CD4-positive, CD25-positive, alpha-beta regulatory T cell (primary cell): ENCODE measurements around the gene ATP2B2. TPM values are rescaled to one million over a fixed set of nuclear protein-coding genes. Genes with fewer than 3 reads are reported as not detected.

Experiments
- ATAC-seq, 2 donors: fragments of 150-1000 bp; cut with Tn5 transposase; one replicate each; pipeline ENCODE4 v1.10.0; 2021; ENCODE audit warnings: low read depth in 2 of 2, moderate number of reproducible peaks in 2 of 2, moderate library complexity in 1 of 2
- DNase-seq, 3 donors: peaks; one replicate each; pipeline versions ENCODE4 v3.0.0 to v3.0.0-alpha.2; 2012 to 2022; ENCODE audit warnings: mixed read lengths in 1 of 3
- H3K27ac ChIP-seq: one replicate; pipeline ENCODE4 v1.7.0; 2013; ENCODE audit warnings: mild to moderate bottlenecking, low read length; ENCODE audit not compliant: insufficient read depth, poor library complexity, severe bottlenecking
- H3K27me3 ChIP-seq: one replicate; pipeline ENCODE4 v1.7.0; 2013; ENCODE audit warnings: low read length; ENCODE audit not compliant: control insufficient read depth, insufficient read depth
- H3K36me3 ChIP-seq: one replicate; pipeline ENCODE4 v1.7.0; 2013; ENCODE audit warnings: mild to moderate bottlenecking, low read length, moderate library complexity; ENCODE audit not compliant: control insufficient read depth, insufficient read depth
- H3K4me1 ChIP-seq: 2 replicates; pipeline ENCODE4 v1.7.0; 2013; ENCODE audit warnings: mild to moderate bottlenecking, low read length; ENCODE audit not compliant: insufficient read depth, control insufficient read depth, poor library complexity, severe bottlenecking
- H3K4me3 ChIP-seq: one replicate; pipeline ENCODE4 v1.7.0; 2013; ENCODE audit warnings: low read depth, mild to moderate bottlenecking, low read length, moderate library complexity
- H3K9me3 ChIP-seq, 2 experiments: 1 replicate in 1 of 2; 2 replicates in 1 of 2; pipeline ENCODE4 v1.7.0; 2013; ENCODE audit warnings: low read length in 2 of 2, mild to moderate bottlenecking in 1 of 2, moderate library complexity in 1 of 2; ENCODE audit not compliant: control insufficient read depth in 2 of 2
- H3K27ac Mint-ChIP-seq, 3 donors: one replicate each; pipeline ENCODE4 v1.8.0; 2020 to 2022; ENCODE audit warnings: mild to moderate bottlenecking in 3 of 3, mixed read lengths in 3 of 3, moderate library complexity in 2 of 3
- H3K27me3 Mint-ChIP-seq: one replicate; pipeline ENCODE4 v1.8.0; 2022; ENCODE audit warnings: mild to moderate bottlenecking, mixed read lengths
- H3K36me3 Mint-ChIP-seq: one replicate; pipeline ENCODE4 v1.8.0; 2020; ENCODE audit warnings: mixed read lengths
- H3K4me1 Mint-ChIP-seq, 4 donors: one replicate each; pipeline ENCODE4 v1.8.0; 2020 to 2022; ENCODE audit warnings: mixed read lengths in 4 of 4, mild to moderate bottlenecking in 1 of 4
- H3K4me3 Mint-ChIP-seq, 4 donors: one replicate each; pipeline ENCODE4 v1.8.0; 2020 to 2022; ENCODE audit warnings: mild to moderate bottlenecking in 4 of 4, mixed read lengths in 4 of 4, moderate library complexity in 3 of 4
- H3K9me3 Mint-ChIP-seq, 7 donors: one replicate each; pipeline ENCODE4 v1.8.0; 2020 to 2022; ENCODE audit warnings: mixed read lengths in 7 of 7, mild to moderate bottlenecking in 3 of 7, moderate library complexity in 2 of 7
- polyA plus RNA-seq, 4 donors: library from polyadenylated mRNA; unstranded; fragments of 300-500 nt; fragmentation: Illumina TruSeq; gene quantifications; one replicate each; pipeline ENCODE4 v1.2.3, GENCODE V29; 2021
- total RNA-seq: library from RNA; stranded (reverse); gene quantifications from one replicate; pipeline ENCODE4 v1.2.3, GENCODE V29; 2022

Gene ATP2B2
- total and polyA plus RNA-seq, 5 donors from 2014 or later: 0.13 TPM; not detected in 4

DNA sequence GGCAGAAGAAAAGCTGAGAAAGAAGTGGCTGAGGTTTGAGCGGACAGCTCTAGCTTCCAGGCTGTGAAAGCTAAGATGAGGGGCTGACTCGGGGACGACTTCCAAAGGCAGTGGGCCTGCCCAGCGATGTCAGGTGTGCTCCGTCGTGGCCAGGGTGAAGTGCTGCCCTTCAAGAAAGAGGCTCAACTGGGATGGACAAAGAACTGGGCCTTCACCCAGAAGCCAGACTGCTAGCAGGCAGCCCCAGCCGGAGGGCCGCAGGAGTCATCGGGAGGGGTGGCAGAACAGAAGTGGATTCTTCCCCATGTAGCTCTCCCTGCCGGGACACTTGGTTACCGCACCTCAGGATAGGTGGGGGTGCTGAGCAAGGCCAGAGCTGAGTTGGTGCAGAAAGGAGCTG, 171.3 kb downstream of the ATP2B2 start:
- DNase-seq: no peak
- ATAC-seq: no peak
- no peak overlapping the region for H3K27ac Mint-ChIP-seq
- peaks cover 0 to 8% (median 1%) of the 10 kb centered on the region in 4 donors for H3K4me1 Mint-ChIP-seq
- H3K9me3 Mint-ChIP-seq: peaks cover 0 to 2% (median 0%) of the 10 kb centered on the region in 7 donors
- Histone ChIP-seq H3K27ac (no peak overlapping the region), H3K4me3 (no peak overlapping the region), H3K9me3 (no peaks in the 10 kb centered on the region), H3K27me3 (peaks cover 2% of the 10 kb centered on the region), H3K36me3 (no peaks in the 10 kb centered on the region), H3K4me1 (no peaks in the 10 kb centered on the region)
- no peak overlapping the region for H3K4me3 Mint-ChIP-seq
- H3K36me3 Mint-ChIP-seq: no peaks in the 10 kb centered on the region
- H3K27me3 Mint-ChIP-seq: peaks cover 25% of the 10 kb centered on the region

GRCh38 chr3:10333349-10333650, 172.1 kb downstream of the ATP2B2 start:
- H3K4me3 Mint-ChIP-seq: no peak overlapping the region
- Histone ChIP-seq H3K27ac (no peak overlapping the region), H3K4me3 (no peak overlapping the region), H3K4me1 (no peaks in the 10 kb centered on the region), H3K9me3 (no peaks in the 10 kb centered on the region), H3K36me3 (no peaks in the 10 kb centered on the region), H3K27me3 (peaks cover 2% of the 10 kb centered on the region)
- peaks cover 0 to 2% (median 0%) of the 10 kb centered on the region in 7 donors for H3K9me3 Mint-ChIP-seq
- H3K27ac Mint-ChIP-seq: peak overlapping the region in 1 of 3 donors; percentile 52
- ATAC-seq: no peak
- H3K36me3 Mint-ChIP-seq: no peaks in the 10 kb centered on the region
- no peak for DNase-seq
- peaks cover 31% of the 10 kb centered on the region for H3K27me3 Mint-ChIP-seq
- H3K4me1 Mint-ChIP-seq: peaks cover 0 to 7% (median 1%) of the 10 kb centered on the region in 4 donors

- peaks cover 0 to 5% (median 0%) of the 10 kb centered on the region in 4 donors for H3K4me1 Mint-ChIP-seq
- H3K27ac Mint-ChIP-seq: peak overlapping the region in 1 of 3 donors; percentile 2
- Histone ChIP-seq H3K4me1 (no peaks in the 10 kb centered on the region), H3K36me3 (no peaks in the 10 kb centered on the region), H3K27me3 (peaks cover 2% of the 10 kb centered on the region), H3K27ac (no peak overlapping the region), H3K4me3 (no peak overlapping the region), H3K9me3 (no peaks in the 10 kb centered on the region)
- H3K27me3 Mint-ChIP-seq: peaks cover 32% of the 10 kb centered on the region
- H3K4me3 Mint-ChIP-seq: no peak overlapping the region
- DNase-seq (no peak), ATAC-seq (peak in 1 of 2 donors; percentile 7)
- H3K36me3 Mint-ChIP-seq: no peaks in the 10 kb centered on the region
- peaks cover 0 to 2% (median 0%) of the 10 kb centered on the region in 7 donors for H3K9me3 Mint-ChIP-seq
These were observed 172.7 kb downstream of the ATP2B2 start for GRCh38 chr3:10332481-10333348.

DNA sequence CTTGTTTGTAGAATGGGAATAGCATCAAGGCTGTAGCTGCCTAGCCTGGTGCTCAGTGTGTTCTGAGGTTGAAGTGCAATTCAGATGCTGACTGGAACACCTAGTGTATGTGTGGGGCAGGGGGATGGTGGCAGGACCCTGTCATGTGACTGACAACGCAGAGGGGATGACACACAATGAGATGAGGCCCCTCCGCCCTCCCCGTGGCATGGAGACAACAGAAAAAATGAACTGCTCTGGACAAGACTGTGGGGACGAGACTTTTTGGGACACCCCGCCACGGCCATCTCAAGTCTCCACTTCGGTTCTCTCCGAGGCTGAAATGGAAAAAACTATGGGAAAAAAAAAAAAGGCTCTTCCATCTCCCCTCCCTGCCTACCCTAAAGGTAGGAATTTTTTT, 174.1 kb downstream of the ATP2B2 start:
- peaks cover 0 to 5% (median 0%) of the 10 kb centered on the region in 4 donors for H3K4me1 Mint-ChIP-seq
- H3K9me3 Mint-ChIP-seq: peaks cover 0 to 2% (median 0%) of the 10 kb centered on the region in 7 donors
- no peak for ATAC-seq
- no peaks in the 10 kb centered on the region for H3K36me3 ChIP-seq
- no peaks in the 10 kb centered on the region for H3K36me3 Mint-ChIP-seq
- peaks cover 2% of the 10 kb centered on the region for H3K27me3 ChIP-seq
- no peak overlapping the region for H3K4me3 ChIP-seq
- H3K27ac Mint-ChIP-seq: no peak overlapping the region
- no peak overlapping the region for H3K27ac ChIP-seq
- no peaks in the 10 kb centered on the region for H3K4me1 ChIP-seq
- DNase-seq: no peak
- no peaks in the 10 kb centered on the region for H3K9me3 ChIP-seq
- H3K4me3 Mint-ChIP-seq: no peak overlapping the region
- peaks cover 35% of the 10 kb centered on the region for H3K27me3 Mint-ChIP-seq

GRCh38 chr3:10330319-10330718, 175.1 kb downstream of the ATP2B2 start:
- no peaks in the 10 kb centered on the region for H3K36me3 Mint-ChIP-seq
- H3K27ac ChIP-seq: no peak overlapping the region
- peaks cover 0 to 5% (median 0%) of the 10 kb centered on the region in 4 donors for H3K4me1 Mint-ChIP-seq
- no peak for ATAC-seq
- H3K4me3 ChIP-seq: no peak overlapping the region
- H3K9me3 ChIP-seq: no peaks in the 10 kb centered on the region
- peaks cover 2% of the 10 kb centered on the region for H3K27me3 ChIP-seq
- H3K36me3 ChIP-seq: no peaks in the 10 kb centered on the region
- H3K27ac Mint-ChIP-seq: no peak overlapping the region
- no peaks in the 10 kb centered on the region for H3K4me1 ChIP-seq
- DNase-seq: no peak
- peaks cover 40% of the 10 kb centered on the region for H3K27me3 Mint-ChIP-seq
- H3K4me3 Mint-ChIP-seq: no peak overlapping the region
- H3K9me3 Mint-ChIP-seq: peaks cover 0 to 2% (median 0%) of the 10 kb centered on the region in 7 donors

DNA sequence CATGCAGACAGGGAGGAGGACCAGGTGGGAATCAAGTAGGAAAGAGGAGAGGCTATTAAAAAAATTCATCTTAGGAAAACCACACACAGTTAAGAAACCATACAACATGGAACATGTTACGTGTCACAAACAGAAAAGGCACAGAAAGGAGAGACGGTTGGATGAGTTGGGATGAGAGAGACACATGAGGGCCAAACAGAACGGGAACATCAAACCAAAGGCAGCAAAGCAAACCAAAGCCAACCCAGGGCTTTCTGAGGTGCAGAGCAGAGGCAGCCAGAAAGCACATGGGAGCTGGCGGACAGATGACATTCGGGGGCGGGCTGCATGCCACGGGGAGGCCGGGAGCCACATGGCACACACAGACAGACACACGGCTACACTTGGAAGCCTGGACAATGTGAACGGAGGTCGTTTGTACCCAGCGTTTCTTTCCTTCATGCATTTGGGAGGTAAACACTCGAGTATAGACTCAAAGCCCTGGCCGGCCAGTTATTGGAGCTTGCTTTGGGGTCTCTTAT, 175.8 kb downstream of the ATP2B2 start:
- no peaks in the 10 kb centered on the region for H3K36me3 ChIP-seq
- H3K36me3 Mint-ChIP-seq: no peaks in the 10 kb centered on the region
- no peak overlapping the region for H3K4me3 Mint-ChIP-seq
- no peaks in the 10 kb centered on the region for H3K9me3 ChIP-seq
- no peak overlapping the region for H3K27ac ChIP-seq
- DNase-seq (no peak), ATAC-seq (no peak)
- H3K4me1 ChIP-seq: no peaks in the 10 kb centered on the region
- H3K27me3 ChIP-seq: peaks cover 2% of the 10 kb centered on the region
- no peak overlapping the region for H3K4me3 ChIP-seq
- H3K4me1 Mint-ChIP-seq: no peaks in the 10 kb centered on the region
- peaks cover 0 to 2% (median 0%) of the 10 kb centered on the region in 7 donors for H3K9me3 Mint-ChIP-seq
- H3K27ac Mint-ChIP-seq: no peak overlapping the region
- H3K27me3 Mint-ChIP-seq: peaks cover 40% of the 10 kb centered on the region

GRCh38 chr3:10328460-10329071, 176.8 kb downstream of the ATP2B2 start:
- H3K27me3 ChIP-seq: peaks cover 2% of the 10 kb centered on the region
- no peaks in the 10 kb centered on the region for H3K9me3 ChIP-seq
- H3K4me1 Mint-ChIP-seq: no peaks in the 10 kb centered on the region
- DNase-seq (no peak), ATAC-seq (no peak)
- H3K36me3 ChIP-seq: no peaks in the 10 kb centered on the region
- no peaks in the 10 kb centered on the region for H3K36me3 Mint-ChIP-seq
- H3K4me3 ChIP-seq: no peak overlapping the region
- peaks cover 40% of the 10 kb centered on the region for H3K27me3 Mint-ChIP-seq
- no peak overlapping the region for H3K27ac ChIP-seq
- H3K4me1 ChIP-seq: no peaks in the 10 kb centered on the region
- H3K27ac Mint-ChIP-seq: no peak overlapping the region
- no peak overlapping the region for H3K4me3 Mint-ChIP-seq
- peaks cover 0 to 2% (median 0%) of the 10 kb centered on the region in 7 donors for H3K9me3 Mint-ChIP-seq
